OCI-LY7 (cell line): ENCODE results near the gene PKDCC. TPM values are rescaled to one million over a fixed set of nuclear protein-coding genes. Genes with fewer than 3 reads are reported as not detected.

Experiments
- BruUV-seq: library from RNA; stranded (reverse); fragments of 400-500 nt; replicated peaks from 2 replicates; lab custom pipeline; 2021; lab: Mats Ljungman, UMichigan
- CTCF ChIA-PET: fragments of 300-600 bp; sonication (Branson Sonifier 250); formaldehyde crosslinking; loops from one replicate; lab custom pipeline; 2022; ENCODE audit warnings: antibody characterized with exemption; ENCODE audit not compliant: unreplicated experiment; lab: Charles Lee
- POLR2A ChIA-PET: fragments of 300-600 bp; sonication (Branson Sonifier 250); formaldehyde crosslinking; loops from one replicate; lab custom pipeline; 2022; ENCODE audit warnings: antibody characterized with exemption; lab: Charles Lee
- DNase-seq: peaks from one replicate; pipeline ENCODE4 v3.0.0-alpha.2; 2015; ENCODE audit warnings: low spot score
- H2AFZ ChIP-seq: fragments of 200-600 bp; sonication (generic), shearing (Covaris generic); 2 replicates; pipeline ENCODE4 v1.6.1; 2014; ENCODE audit warnings: mild to moderate bottlenecking, antibody characterized with exemption, low read length, moderate library complexity
- H3K27ac ChIP-seq: fragments of 200-600 bp; sonication (generic); 2 replicates; pipeline ENCODE4 v1.5.1; 2014; ENCODE audit warnings: mixed run types, low read depth, mild to moderate bottlenecking, moderate library complexity, low read length, inconsistent platforms; ENCODE audit not compliant: poor library complexity, severe bottlenecking
- H3K36me3 ChIP-seq: fragments of 200-600 bp; sonication (generic); 2 replicates; pipeline ENCODE4 v1.6.1; 2014; ENCODE audit warnings: mild to moderate bottlenecking, antibody characterized with exemption, low read length, moderate library complexity, mixed read lengths; ENCODE audit not compliant: insufficient read depth
- H3K4me1 ChIP-seq: fragments of 200-600 bp; sonication (generic); 2 replicates; pipeline ENCODE4 v1.5.1; 2014; ENCODE audit warnings: mild to moderate bottlenecking, low read length; ENCODE audit not compliant: insufficient read depth, poor library complexity, severe bottlenecking
- H3K4me2 ChIP-seq: fragments of 200-600 bp; sonication (generic); 2 replicates; pipeline ENCODE4 v1.6.1; 2014; ENCODE audit warnings: mild to moderate bottlenecking, low read length
- H3K4me3 ChIP-seq: fragments of 200-600 bp; sonication (generic); 2 replicates; pipeline ENCODE4 v1.5.1; 2014; ENCODE audit warnings: mild to moderate bottlenecking, low read depth, low read length; ENCODE audit not compliant: poor library complexity, severe bottlenecking
- H3K79me2 ChIP-seq: fragments of 200-600 bp; sonication (generic); 2 replicates; pipeline ENCODE4 v1.6.1; 2016; ENCODE audit warnings: low read depth, mild to moderate bottlenecking, low read length, moderate library complexity, mixed read lengths; ENCODE audit not compliant: insufficient read depth
- H3K9me2 ChIP-seq: fragments of 200-600 bp; sonication (generic); 2 replicates; pipeline ENCODE4 v1.6.1; 2016; ENCODE audit warnings: mild to moderate bottlenecking, low read length, mixed read lengths; ENCODE audit not compliant: insufficient read depth
- H3K9me3 ChIP-seq: fragments of 200-600 bp; sonication (generic); 2 replicates; pipeline ENCODE4 v1.6.1; 2014; ENCODE audit warnings: mild to moderate bottlenecking, mixed run types, low read length, mixed read lengths
- H4K20me1 ChIP-seq: fragments of 200-600 bp; sonication (generic); 2 replicates; pipeline ENCODE4 v1.6.1; 2014; ENCODE audit warnings: mild to moderate bottlenecking, antibody characterized with exemption, low read length, moderate library complexity, mixed read lengths; ENCODE audit not compliant: insufficient read depth
- CTCF ChIP-seq: fragments of 200-600 bp; sonication (generic); conservative IDR thresholded peaks from 2 replicates; pipeline ENCODE4 v1.5.1; 2014; ENCODE audit warnings: mild to moderate bottlenecking, antibody characterized with exemption, low read length, moderate library complexity, mixed read lengths
- EZH2phosphoT487 ChIP-seq: fragments of 200-600 bp; sonication (generic); IDR thresholded peaks from 2 replicates; pipeline ENCODE4 v1.6.1; 2018; ENCODE audit warnings: low read depth, borderline replicate concordance, mild to moderate bottlenecking, mixed run types, antibody characterized with exemption, low read length, moderate library complexity, mixed read lengths
- intact Hi-C: fragments of 100-400 bp; cut with micrococcal nuclease; formaldehyde crosslinking; loops from one replicate; pipeline ENCODE4 v1.10.0; 2022; ENCODE audit not compliant: unreplicated experiment
- total RNA-seq, 2 experiments: library from RNA; depleted of rRNA in 1 of 2; stranded (reverse); fragments of >200 nt in 1 of 2; shearing (Covaris generic) in 1 of 2; gene quantifications; 2 replicates each; pipeline ENCODE4 v1.2.3, GENCODE V29; 2014 to 2022

PKDCC gene
- total RNA-seq, 2 experiments from 2014 or later, result not detected

GRCh38 chr2:42105330-42106256 is 57.8 kb downstream of the PKDCC start:
- Histone ChIP-seq H3K79me2 (no peaks in the 10 kb centered on the region), H2AFZ (peak overlapping the region; percentile 92), H3K4me1 (peaks cover 54% of the 10 kb centered on the region), H3K27ac (peak overlapping the region; percentile 81), H3K9me3 (0 out of 2 replicates have a peak, but pooled peaks cover 1% of the 10 kb centered on the region), H3K4me3 (peak overlapping the region; percentile 53), H4K20me1 (no peaks in the 10 kb centered on the region), H3K4me2 (peak overlapping the region; percentile 72), H3K36me3 (no peaks in the 10 kb centered on the region), H3K9me2 (no peaks in the 10 kb centered on the region)
- intact Hi-C loops, result loop anchor here (1.0 to 2.0 kb wide), 3 partner anchors 23 to 65 kb away; no protein-coding TSS in a partner anchor
- POLR2A ChIA-PET, result interaction anchor here (0.9 to 3.1 kb wide), 10 partner anchors 11 to 95 kb away, joined by 3 to 26 read pairs (median 6); no protein-coding TSS in a partner anchor
- peak; percentile 86 for DNase-seq
- CTCF ChIA-PET, result interaction anchor here (0.6 to 1.9 kb wide), 6 partner anchors 9 to 1833 kb away, joined by 3 to 9 read pairs (median 4); no protein-coding TSS in a partner anchor
- BruUV-seq, result no TSS peak
- TF ChIP-seq EZH2phosphoT487 (no peak), CTCF (no peak)

- no peak for TF ChIP-seq CTCF
- no peak for TF ChIP-seq EZH2phosphoT487
- peak overlapping the region; percentile 92 for H2AFZ ChIP-seq
- no peak for DNase-seq
- H3K4me3 ChIP-seq, result peak overlapping the region; percentile 53
- no peaks in the 10 kb centered on the region for H3K9me3 ChIP-seq
- peak overlapping the region; percentile 81 for H3K27ac ChIP-seq
- H3K4me2 ChIP-seq, result peak overlapping the region; percentile 72
- H4K20me1 ChIP-seq, result no peaks in the 10 kb centered on the region
- TSS peak; percentile 83 for BruUV-seq
- no peaks in the 10 kb centered on the region for H3K36me3 ChIP-seq
- CTCF ChIA-PET, result interaction anchor here (0.9 to 1.9 kb wide), 4 partner anchors 10 to 254 kb away, joined by 3 to 9 read pairs (median 4); no protein-coding TSS in a partner anchor
- no peaks in the 10 kb centered on the region for H3K79me2 ChIP-seq
- no peaks in the 10 kb centered on the region for H3K9me2 ChIP-seq
- intact Hi-C loops, result no loop called here
- peaks cover 54% of the 10 kb centered on the region for H3K4me1 ChIP-seq
- POLR2A ChIA-PET, result interaction anchor here (0.5 to 3.1 kb wide), 10 partner anchors 10 to 237 kb away, joined by 3 to 26 read pairs (median 6); no protein-coding TSS in a partner anchor
Observed at GRCh38 chr2:42106257-42106816, 58.5 kb downstream of the PKDCC start.
